ENCODE measurements around the gene CTBP1.
"Not testable (repeated sequence)": the region's sequence is repeated elsewhere in the genome, so short reads cannot be mapped to it uniquely, and the experiment has no call there.

Gene CTBP1

DNA sequence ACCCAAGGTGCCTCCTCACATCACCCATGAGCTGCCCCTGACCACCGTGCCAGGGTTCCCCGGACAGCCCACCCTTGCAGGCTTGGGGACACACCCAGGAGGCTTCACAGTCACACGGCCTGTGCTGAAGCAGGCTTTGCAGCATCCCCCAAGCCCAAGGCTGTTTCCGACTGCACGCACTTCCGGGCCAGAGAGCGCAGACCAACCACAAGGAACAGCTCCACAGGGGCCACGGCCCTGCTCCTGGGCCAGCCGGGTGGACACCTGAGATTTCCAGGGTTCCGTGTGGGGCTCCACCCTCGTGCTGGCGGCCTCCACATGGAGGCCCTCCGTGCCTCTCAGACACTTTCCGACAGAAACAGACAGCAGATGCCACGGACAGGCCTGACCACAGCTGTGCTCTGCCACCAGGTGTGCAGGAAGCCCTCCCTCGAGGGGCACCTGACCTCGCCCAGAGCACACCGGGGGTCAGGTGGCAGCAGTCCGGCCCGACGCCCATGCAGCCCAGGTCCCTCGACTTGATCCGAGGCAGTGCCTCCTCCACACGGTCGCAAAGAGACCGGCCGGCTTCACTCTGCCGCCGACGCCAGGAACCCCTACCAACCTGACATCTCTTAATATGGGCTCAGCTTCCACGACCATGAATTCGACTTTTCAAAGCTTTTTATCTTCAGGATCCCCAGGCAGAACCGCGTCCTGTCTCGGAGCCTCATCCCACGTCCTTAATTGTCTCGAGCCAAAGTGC, 8.0 kb downstream of the CTBP1 start:
- TF ChIP-seq POLR2AphosphoS5 (IDR thresholded peaks at IDR 0.05; ENCODE audit: low read depth, low read length): no peak
- no peak for TF ChIP-seq TAF1 (IDR thresholded peaks at IDR 0.05; ENCODE audit: low read depth, low read length)
- TF ChIP-seq SPI1 (IDR thresholded peaks at IDR 0.05; ENCODE audit: low read depth, low read length): no peak
- TF ChIP-seq POLR2A (IDR thresholded peaks at IDR 0.05; ENCODE audit: low read depth, low read length): no peak
- TF ChIP-seq POU2F2 (IDR thresholded peaks at IDR 0.05; ENCODE audit: low read depth, low read length): no peak
- no peak for TF ChIP-seq PAX5 (IDR thresholded peaks at IDR 0.05; ENCODE audit: insufficient read depth, low read length, severe bottlenecking)
- FAIRE-seq: no peak
- peak; percentile 18 for DNase-seq (ENCODE audit: insufficient read length, low spot score)

DNA sequence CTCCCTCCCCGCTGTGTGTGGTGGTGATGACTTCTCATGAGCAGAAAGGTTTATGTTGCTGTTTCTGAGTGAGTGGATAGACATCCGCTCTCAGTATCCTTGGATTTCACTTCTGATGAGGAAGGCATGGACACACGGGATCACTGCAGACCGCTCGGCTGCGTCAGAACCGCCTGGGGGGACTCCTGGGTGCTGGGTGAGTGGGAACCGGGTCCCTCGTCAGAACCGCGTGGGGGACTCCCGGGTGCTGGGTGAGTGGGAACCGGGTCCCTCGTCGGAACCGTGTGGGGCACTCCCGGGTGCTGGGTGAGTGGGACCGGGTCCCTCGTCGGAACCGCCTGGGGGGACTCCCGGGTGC, 9.0 kb downstream of the CTBP1 start:
- DNase-seq (ENCODE audit: insufficient read length, low spot score): peak; percentile 12
- FAIRE-seq: no peak
- TF ChIP-seq TAF1 (IDR thresholded peaks at IDR 0.05; ENCODE audit: low read depth, low read length) (no peak), PAX5 (IDR thresholded peaks at IDR 0.05; ENCODE audit: insufficient read depth, low read length, severe bottlenecking) (no peak), POU2F2 (IDR thresholded peaks at IDR 0.05; ENCODE audit: low read depth, low read length) (no peak), SPI1 (IDR thresholded peaks at IDR 0.05; ENCODE audit: low read depth, low read length) (no peak)

DNA sequence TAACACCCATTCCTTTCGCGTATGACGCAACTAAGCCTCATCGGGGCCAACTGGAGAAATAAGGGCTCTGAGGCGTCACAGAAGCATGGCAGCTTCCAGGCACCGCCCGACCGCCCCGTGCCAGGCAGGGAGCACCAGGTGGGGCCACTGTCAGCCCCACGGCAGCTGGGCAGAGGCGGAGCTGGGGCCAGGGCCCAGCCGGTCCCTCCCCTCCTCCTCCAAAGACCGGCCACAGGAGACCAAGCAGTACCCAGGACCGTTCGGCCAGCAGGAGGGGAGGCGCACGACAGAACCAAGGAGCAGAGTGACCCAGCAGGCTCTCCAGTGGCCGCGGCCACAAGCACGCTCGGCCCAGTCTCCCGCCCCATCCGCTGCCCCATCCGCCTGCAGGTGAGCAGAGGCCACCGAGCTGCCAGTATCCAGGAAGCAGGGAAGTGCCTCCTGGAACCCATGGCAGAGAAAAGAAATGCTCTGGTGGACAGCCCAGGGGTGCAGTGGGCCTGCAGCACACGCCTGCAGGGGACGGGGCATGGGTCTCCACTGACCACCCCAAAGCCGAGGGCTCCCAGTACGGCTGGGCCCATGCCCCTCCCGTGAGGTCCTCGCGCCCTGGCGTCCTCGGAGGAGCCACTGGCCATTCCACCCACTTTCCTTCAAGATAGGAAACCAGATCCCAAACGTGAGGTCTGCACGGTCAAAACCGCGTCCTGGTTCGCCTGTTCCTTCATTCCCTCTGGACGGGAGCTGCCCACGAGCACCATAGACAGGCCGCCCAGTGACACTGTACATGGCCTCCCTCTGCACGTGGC, 9.6 kb downstream of the CTBP1 start:
- no peak for FAIRE-seq
- peak; percentile 23 for DNase-seq (ENCODE audit: insufficient read length, low spot score)
- TF ChIP-seq POU2F2 (IDR thresholded peaks at IDR 0.05; ENCODE audit: low read depth, low read length) (no peak), TAF1 (IDR thresholded peaks at IDR 0.05; ENCODE audit: low read depth, low read length) (no peak), POLR2AphosphoS5 (IDR thresholded peaks at IDR 0.05; ENCODE audit: low read depth, low read length) (0 out of 2 replicates have a peak, but pooled peaks have one; percentile 25)

DNA sequence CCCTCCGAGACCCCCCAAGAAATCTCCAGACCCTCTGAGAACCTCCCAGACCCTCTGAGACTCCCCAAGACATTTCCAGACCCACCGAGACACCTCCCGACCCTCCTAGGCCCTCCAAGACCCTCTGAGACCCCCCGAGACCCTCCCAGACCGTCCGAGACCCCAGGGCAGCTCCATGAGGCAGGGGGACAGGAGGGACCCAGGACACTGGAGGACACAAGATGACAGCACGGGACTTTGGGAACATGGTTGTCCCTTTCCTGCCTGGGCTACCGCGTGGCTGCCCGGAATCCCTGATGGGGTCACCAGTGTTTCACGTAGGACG, 10.3 kb downstream of the CTBP1 start:
- no peak for FAIRE-seq
- TF ChIP-seq TAF1 (IDR thresholded peaks at IDR 0.05; ENCODE audit: low read depth, low read length): no peak
- TF ChIP-seq PAX5 (IDR thresholded peaks at IDR 0.05; ENCODE audit: insufficient read depth, low read length, severe bottlenecking): no peak
- no peak for TF ChIP-seq POLR2A (IDR thresholded peaks at IDR 0.05; ENCODE audit: low read depth, low read length)
- TF ChIP-seq POLR2AphosphoS5 (IDR thresholded peaks at IDR 0.05; ENCODE audit: low read depth, low read length): no peak
- TF ChIP-seq POU2F2 (IDR thresholded peaks at IDR 0.05; ENCODE audit: low read depth, low read length): no peak
- no peak for TF ChIP-seq SPI1 (IDR thresholded peaks at IDR 0.05; ENCODE audit: low read depth, low read length)
- peak; percentile 29 for DNase-seq (ENCODE audit: insufficient read length, low spot score)

DNA sequence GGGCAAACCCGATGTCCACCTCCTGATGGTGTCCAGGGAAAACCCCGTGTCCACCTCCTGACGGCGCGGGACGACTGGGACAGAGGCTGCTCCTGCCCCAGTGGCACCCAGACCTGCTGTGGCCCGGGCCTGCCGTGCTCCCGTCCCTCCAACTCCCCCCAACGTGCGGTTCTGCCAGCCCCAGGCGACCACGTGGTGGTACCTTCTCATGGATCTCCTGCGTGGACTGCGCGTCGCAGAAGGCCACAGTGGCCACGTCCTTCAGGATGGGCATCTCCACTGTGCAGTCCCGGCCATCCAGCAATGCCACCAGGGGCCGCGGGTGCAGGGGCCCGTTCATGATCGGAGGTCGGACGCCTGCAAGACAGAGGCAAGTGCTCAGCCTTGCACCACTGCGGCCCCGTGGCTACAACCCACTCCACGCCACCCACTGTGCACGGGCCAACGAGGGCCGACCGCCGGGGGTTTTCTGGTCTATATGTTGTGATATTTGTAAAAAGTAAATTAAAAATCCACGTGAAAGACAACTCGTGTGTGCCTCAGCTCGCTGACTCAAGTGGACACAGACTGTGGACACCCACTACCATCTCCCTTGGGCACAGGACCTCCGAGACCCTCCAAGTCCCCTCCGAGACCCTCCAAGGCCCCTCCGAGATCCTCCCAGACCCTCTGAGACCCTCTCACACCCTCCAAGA, 10.8 kb downstream of the CTBP1 start:
- DNase-seq (ENCODE audit: insufficient read length, low spot score): peak; percentile 14
- no peak for FAIRE-seq
- no peak for TF ChIP-seq POLR2A (IDR thresholded peaks at IDR 0.05; ENCODE audit: low read depth, low read length)
- TF ChIP-seq SPI1 (IDR thresholded peaks at IDR 0.05; ENCODE audit: low read depth, low read length): no peak
- no peak for TF ChIP-seq POLR2AphosphoS5 (IDR thresholded peaks at IDR 0.05; ENCODE audit: low read depth, low read length)
- TF ChIP-seq PAX5 (IDR thresholded peaks at IDR 0.05; ENCODE audit: insufficient read depth, low read length, severe bottlenecking): no peak
- TF ChIP-seq POU2F2 (IDR thresholded peaks at IDR 0.05; ENCODE audit: low read depth, low read length): no peak
- TF ChIP-seq TAF1 (IDR thresholded peaks at IDR 0.05; ENCODE audit: low read depth, low read length): no peak

DNA sequence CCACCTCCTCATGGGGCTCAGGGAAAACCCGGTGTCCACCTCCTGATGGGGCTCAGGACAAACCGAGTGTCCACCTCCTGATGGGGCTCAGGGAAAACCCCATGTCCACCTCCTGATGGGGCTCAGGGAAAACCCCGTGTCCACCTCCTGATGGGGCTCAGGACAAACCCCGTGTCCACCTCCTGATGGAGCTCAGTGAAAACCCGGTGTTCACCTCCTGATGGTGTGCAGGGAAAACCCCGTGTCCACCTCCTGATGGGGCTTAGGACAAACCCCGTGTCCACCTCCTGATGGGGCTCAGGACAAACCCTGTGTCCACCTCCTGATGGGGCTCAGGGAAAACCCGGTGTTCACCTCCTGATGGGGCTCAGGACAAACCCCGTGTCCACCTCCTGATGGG, 11.7 kb downstream of the CTBP1 start:
- not testable (repeated sequence) for FAIRE-seq; DNase-seq (ENCODE audit: insufficient read length, low spot score)

DNA sequence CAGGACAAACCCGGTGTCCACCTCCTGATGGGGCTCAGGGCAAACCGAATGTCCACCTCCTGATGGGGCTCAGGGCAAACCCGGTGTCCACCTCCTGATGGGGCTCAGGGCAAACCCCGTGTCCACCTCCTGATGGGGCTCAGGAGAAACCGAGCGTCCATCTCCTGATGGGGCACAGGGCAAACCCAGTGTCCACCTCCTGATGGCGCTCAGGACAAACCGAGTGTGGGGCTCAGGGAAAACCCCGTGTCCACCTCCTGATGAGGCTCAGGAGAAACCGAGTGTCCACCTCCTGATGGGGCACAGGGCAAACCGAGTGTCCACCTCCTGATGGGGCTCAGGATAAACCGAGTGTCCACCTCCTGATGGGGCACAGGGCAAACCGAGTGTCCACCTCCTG, 12.1 kb downstream of the CTBP1 start:
- not testable (repeated sequence) for FAIRE-seq; DNase-seq (ENCODE audit: insufficient read length, low spot score)

DNA sequence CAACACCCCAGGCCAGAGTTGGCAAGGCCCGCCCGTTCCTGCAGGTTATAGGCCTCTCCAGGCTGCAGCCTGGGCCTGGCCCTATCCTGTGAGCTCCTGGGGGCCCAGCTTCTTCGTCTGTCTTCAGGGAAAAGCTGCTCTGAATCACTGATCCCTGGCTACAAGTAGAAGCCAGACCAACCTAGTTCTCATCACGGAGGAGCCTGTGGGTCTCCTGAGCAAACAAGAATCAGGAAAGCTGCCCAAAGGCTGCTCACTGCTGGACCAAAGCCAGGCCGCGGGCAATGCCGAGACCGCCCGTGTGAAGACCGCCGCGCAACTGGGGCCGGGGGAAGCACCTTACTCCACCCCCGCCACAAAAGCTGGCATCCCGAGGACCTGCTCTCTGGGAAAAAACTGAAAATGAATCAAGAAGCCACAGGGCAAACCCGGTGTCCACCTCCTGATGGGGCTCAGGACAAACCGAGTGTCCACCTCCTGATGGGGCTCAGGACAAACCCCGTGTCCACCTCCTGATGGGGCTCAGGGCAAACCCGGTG, 12.8 kb downstream of the CTBP1 start:
- FAIRE-seq: no peak
- peak; percentile 21 for DNase-seq (ENCODE audit: insufficient read length, low spot score)
- TF ChIP-seq PAX5 (IDR thresholded peaks at IDR 0.05; ENCODE audit: insufficient read depth, low read length, severe bottlenecking) (no peak), TAF1 (IDR thresholded peaks at IDR 0.05; ENCODE audit: low read depth, low read length) (no peak), POLR2AphosphoS5 (IDR thresholded peaks at IDR 0.05; ENCODE audit: low read depth, low read length) (no peak), POU2F2 (IDR thresholded peaks at IDR 0.05; ENCODE audit: low read depth, low read length) (no peak), SPI1 (IDR thresholded peaks at IDR 0.05; ENCODE audit: low read depth, low read length) (no peak), POLR2A (IDR thresholded peaks at IDR 0.05; ENCODE audit: low read depth, low read length) (no peak)

DNA sequence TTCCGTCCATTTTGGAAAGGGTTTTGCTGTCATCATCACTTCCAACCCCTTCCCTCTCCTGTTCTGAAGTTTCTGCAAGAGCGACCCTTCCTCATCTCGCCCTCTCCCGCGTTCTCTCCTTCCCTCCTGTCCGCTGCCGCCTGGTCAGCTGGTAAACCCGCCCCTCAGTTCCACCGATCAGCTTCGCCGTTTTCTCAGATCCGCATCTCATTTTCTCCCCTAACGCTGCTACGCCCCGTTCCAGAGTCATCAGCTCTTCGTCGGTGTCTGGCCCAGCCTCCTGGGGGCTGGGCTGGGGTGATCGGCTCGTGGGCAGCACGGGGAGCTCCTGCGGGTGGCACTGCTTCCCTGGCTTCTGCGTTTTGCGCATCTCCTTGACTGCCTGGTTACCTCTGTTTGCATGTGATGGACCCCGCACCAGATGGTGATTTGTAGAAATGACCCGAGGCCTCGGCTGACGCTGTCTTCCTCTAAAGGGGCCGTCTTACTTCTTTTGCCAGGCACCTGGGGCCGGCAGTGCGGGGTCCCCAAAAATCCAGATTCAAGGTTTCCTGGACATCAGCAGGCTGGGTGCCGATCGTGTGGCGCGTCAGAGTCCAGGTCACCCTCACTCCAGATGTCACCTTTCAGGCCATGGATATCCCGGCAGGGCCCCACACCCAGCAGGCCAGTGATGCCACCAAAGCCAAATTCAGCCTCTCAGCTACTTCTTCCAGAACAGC, 13.4 kb downstream of the CTBP1 start:
- FAIRE-seq (no peak), DNase-seq (ENCODE audit: insufficient read length, low spot score) (peak; percentile 17)
- no peak for TF ChIP-seq POLR2AphosphoS5 (IDR thresholded peaks at IDR 0.05; ENCODE audit: low read depth, low read length)

Data from GM12891 (cell line).